GM21367 (cell line): ENCODE measurements around the gene IQCN.

ENCODE experiments used
- ATAC-seq: cut with Tn5 transposase; IDR thresholded peaks from one replicate; pipeline ENCODE4 v1.9.1; 2021; ENCODE audit not compliant: unreplicated experiment

IQCN gene

DNA sequence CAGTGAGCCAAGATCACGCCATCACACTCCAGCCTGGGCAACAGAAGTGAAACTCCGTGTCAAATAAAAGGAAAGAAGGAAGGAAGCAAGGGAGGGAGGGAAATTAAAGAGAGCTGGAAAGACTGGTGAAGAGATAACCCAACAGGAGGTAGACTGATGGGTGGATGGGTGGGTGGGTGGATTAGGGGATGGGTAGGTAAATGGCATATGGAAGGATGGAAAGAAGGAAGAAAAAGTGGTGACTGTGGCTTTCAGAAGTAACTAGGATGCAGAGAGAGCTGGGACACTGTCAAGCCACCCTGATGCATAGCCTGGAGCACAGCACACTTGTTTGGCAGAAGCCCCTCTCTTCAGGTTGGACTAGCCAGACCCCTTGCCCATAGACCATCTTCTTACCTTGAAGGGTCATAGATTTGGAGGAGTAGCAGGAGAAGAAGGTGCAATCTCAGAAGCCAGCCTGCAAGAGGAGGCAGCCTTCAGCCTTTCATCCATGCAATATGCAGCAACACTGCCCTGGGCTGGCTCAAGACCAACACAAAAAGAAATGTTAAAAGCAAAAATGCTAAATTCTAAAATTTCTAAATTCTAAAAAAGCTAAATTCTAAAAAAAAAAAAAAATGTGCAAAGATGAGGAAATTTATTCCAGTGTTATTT, 5.1 kb downstream of the IQCN start:
- no peak for ATAC-seq

DNA sequence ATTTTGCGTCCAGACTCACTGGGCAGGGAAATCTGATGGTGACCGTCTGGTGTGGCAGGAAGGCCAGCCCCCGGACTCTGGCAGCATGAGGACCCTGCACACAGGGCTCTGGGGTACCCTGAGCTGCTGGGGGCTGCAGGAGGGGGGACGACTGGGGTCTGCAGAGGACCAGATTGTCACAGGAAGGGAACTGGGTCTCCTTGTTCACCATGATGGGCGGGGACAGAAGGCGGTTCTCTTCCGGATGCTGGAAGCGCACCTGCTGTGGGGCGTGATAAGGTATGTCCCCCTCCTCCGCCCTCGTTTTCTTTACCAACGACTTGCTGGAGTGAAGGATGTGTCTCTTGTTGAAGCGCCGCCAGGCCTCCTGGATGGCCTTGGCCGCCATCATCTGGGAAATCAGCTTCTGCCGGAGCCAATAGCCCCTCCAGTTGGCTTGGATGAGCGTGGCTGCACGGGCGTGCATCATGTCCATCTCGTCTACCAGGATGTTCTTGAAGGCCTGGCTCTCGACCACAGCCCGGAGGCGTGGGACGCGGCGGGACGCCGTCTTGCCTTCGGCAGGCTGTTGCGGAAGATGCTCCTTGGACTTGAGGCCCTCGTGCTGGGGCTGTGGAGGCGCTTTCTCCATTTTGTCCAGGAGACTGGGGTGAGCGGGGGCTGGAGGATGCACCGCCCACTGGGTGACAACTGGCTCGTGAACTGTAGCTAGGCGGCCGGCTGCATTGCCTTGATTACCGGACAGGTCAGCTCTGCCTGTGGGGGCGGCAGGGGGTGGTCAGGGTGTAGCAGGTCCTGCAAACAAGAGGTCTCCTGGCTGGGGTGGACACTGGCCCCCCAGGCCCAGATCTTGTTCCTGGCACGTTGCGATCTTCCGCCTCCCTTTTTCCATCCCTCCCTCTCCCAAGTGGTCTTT, 7.2 kb downstream of the IQCN start:
- no peak for ATAC-seq

GRCh38 chr19:18265582-18265981, 8.7 kb downstream of the IQCN start:
- ATAC-seq = no peak

DNA sequence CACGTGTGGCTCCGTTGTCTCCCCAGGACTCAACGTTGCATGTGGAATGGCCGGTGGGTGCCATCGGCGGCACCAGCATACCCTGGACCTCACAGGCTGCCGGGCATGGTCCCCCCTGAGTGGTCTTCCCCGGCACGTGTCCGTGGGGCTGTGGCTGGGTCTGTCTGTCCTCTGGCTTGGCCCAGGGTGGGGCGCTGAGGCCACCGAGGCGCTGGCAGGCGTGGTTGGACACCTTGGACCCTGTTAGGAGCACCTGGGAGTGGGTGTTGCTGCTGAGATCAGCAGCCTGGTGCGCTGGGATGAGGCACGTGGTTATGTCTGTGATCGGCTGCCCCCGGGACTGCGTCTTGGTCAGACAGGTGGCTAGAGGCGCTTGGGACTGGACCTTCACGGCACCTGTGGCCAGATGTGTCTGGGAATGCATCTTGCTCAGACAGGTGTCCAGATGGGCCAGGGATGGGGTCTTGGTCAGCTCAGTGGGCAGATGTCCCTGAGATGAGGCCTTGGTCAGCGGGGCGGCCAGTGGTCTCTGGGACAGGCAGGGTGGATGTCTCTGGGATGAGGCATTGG, 9.2 kb downstream of the IQCN start:
- ATAC-seq = no peak

DNA sequence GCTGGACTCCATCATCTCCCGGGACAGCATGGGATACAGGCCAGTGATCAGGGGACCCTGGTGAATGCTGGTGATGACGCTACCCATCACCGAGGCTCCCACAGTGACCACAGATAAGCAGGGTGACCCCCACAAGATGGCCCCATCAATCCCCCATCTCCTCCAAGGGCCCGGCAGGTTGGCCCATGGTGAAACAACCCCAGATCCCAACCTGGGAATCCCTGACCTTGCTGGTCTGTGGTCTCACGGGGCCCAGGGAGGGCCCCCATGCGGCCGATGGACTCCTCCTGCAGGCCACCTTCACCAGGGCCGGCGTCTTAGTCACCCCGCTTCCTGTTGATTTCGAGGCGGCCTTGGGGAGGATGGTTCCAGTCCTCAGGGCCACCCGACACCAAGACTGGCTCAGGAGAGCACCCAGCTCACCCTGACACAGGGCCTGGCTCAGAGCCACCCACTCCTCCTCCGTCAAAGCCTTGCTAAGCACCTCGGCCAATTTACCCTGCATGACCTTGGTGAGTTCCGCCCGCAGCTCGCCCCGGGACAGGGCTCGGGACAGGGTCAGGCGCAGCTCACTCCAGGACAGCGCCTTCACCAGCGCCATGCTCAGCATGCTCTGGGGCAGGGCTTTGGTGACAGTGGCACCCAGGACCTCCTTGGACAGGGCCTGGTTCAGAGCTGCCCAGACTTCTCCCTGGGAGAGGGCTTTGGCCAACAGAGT, 10.0 kb downstream of the IQCN start:
- ATAC-seq = no peak

DNA sequence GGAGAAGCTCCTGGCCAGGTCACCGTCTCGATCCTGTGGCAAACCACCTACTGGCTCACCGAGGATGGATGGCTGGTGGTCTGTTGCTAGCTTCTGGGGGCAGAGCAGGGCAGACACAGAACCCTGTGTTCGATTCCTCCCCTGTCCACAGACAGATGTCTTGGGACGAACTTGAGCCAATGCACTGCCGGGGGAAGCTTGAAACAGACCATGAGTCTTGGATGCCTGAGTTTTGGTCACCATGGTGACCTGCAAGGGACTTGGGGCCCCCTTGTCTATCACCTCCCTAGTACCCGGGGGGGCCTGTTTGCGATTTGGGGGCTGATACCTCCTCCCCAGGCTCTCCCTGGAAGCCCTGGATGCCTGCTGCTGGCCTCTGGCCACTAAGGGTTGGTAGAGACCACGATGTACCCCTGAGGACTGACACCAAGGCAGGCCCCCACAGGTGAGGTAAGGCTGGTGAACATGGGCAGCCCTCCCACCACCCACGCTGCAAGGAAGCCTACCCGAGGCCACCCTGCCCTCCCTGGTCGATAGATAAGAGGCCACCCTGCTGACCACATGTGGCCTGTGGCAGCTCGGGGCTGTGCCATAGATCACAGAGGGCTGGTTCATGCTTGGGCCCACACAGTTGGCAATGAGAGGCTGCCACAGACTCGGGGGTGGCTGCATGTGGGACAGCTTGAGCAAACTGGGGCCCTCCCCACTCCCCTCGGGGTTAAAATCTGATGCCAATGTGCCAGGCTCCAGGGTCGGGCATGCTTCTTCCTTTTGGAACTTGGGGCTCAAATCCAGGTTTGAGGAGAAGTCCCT, 10.7 kb downstream of the IQCN start:
- ATAC-seq = no peak

GRCh38 chr19:18262917-18263316, 11.3 kb downstream of the IQCN start:
- no peak for ATAC-seq

GRCh38 chr19:18262144-18262543, 12.1 kb downstream of the IQCN start:
- ATAC-seq = no peak

- no peak for ATAC-seq
Observed at GRCh38 chr19:18261474-18261873, 12.8 kb downstream of the IQCN start.

- ATAC-seq = no peak
Observed at GRCh38 chr19:18259893-18260292, 14.4 kb downstream of the IQCN start.

DNA sequence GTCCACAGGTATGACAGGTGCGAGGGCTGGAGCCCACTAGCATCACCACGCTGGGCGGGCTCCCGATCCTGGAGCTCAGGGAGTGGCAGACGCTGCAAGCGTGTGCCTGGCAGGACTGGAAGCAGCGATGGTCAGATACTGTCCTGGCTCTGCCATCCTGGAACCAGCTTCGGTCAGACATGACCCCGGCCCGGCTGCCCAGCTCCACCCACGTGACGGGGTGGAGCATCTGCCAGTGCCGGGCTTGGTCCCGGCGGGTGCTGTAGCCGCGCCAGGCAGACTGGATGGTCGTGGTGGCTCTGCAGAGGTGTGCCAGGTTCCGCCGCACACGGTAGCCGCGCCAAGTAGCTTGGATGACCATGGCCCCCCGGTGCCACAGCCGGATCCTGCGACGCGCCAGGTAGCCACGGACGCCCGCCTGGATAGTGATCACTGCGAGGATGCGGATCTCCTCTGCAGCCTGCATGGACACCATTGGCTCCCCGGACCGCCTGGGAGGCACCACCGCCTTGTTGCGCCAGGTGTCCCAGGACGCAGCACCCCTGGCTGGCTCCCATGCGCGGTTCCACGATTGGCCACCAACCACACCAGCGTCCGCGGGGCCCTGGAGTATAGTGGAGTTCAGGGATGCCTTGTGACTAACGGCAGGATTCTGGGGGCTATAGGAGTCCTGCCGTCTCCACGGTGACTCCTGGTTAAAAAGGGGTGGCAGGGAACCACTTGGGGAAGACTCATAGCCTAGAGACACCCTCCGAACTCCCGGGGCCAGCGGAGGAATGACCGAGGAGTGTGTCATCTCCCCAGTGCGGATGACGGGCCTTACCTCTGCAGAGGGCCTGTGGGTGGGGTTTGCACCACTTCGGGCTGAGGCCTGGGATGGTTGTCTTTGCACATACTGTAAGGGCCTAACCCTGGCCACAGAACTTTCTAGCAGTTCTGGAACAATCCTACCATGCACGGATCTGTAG, 16.5 kb downstream of the IQCN start:
- ATAC-seq = no peak

DNA sequence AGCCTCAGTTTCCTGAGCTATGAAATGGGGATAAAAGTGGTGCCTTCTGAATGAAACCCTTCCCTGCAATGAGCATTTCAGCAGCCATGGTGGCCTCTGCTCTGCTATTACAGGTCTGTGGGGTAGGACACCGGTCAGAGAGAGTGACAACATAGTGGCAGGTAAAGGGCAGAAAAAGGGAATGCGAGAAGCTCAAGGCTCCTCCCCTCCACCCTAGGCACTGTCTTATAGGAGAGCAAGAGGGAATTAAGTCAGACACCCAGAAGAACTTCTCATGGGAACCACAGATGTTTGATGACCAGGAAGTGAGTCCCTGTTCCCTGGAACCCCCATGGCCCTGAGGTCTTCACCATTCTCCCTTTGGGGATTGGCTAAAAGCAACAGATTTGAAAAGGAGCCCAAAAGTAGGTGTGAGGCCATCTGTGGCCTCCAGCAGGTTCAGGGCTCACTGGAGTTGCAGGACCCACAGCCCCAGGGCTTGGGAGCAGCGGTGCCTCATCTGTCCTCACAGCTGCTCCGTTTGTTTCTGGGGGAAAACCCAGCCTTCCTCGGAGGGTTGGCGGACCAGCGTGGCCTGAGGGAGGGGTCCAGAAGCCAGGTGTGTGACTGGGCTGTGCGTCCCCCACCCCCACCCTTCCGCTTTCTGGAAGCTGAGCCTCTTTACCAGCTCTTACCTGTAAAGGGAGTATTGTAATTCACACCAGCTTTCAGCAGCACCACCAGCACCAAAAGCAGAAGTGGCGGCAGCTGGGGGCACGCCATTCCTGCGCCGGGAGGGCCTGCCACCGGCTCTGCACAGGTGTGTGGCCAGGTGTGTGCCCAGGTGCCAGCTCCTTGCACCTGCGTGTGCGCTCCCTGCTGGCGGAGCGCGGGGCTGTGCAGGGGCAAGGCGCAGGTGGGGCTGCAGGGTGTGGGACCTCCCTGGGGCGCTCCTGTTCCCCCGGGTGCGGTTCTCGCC, 19.4 kb downstream of the IQCN start:
- no peak for ATAC-seq

DNA sequence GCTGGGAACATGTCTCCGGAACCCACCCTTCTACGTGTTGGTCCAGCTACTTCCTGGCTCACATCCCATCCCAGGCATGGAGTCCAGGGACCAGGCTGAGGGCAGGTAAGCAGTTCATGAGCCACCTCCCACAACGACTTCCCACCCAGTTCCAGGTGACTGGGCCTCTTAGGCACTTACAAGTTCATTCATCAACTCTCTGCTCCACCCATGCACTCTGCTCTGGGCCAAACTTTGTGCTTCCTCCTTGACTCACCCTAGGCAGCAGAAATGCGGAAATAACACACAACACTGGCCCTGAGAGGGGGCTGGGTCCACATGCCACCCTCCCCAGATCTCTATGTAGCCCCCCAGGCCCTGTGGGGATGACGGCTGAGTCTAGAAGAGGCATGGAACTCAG, 20.5 kb downstream of the IQCN start:
- ATAC-seq = no peak

DNA sequence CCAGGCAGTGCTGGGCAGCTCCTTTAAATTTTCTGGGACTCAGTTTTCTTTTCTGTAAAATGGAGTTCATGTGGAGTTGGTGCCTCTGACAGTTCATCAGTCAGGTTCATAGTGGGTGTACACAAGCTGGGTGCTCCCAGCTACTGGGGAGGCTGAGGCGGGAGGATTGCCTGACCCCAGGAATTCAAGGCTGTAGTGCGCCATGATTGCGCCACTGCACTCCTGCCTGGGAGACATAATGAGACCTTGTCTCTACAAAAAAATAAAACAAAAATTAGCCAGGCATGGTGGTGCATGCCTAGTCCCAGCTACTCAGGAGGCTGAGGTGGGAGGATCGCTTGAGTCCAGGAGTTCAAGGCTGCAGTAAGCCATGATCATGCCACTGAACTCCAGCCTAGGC, 21.1 kb downstream of the IQCN start:
- ATAC-seq = no peak

- no peak for ATAC-seq
Observed at GRCh38 chr19:18252370-18252717, 21.9 kb downstream of the IQCN start.

- no peak for ATAC-seq
Observed at GRCh38 chr19:18251587-18252369, 22.5 kb downstream of the IQCN start.

- no peak for ATAC-seq
Observed at GRCh38 chr19:18249834-18250233, 24.4 kb downstream of the IQCN start.

- ATAC-seq = no peak
Observed at GRCh38 chr19:18245297-18245696, 29.0 kb downstream of the IQCN start.
